ENCODE results near the gene FRMD6.

FRMD6 gene

DNA sequence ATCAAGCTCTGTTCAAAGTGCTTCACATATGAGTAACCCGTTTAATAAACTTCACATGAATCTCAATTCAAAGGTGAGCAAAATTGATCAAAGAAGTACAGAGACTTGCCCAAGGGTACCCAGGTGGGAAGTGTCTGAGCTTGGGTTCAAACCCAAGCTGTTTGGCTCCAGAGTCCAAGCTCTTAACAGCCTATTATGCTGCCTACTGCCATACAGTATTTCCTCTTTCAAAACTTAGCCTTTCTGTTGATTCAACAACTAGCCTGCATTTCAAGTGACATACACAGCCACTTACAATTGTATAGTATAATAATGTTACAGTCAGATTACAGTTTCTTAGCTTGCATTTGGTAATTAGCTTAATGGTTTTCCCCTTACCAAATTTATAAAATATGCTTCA is 29.7 kb downstream of the FRMD6 start:
- TF ChIP-seq, protein P1, sequence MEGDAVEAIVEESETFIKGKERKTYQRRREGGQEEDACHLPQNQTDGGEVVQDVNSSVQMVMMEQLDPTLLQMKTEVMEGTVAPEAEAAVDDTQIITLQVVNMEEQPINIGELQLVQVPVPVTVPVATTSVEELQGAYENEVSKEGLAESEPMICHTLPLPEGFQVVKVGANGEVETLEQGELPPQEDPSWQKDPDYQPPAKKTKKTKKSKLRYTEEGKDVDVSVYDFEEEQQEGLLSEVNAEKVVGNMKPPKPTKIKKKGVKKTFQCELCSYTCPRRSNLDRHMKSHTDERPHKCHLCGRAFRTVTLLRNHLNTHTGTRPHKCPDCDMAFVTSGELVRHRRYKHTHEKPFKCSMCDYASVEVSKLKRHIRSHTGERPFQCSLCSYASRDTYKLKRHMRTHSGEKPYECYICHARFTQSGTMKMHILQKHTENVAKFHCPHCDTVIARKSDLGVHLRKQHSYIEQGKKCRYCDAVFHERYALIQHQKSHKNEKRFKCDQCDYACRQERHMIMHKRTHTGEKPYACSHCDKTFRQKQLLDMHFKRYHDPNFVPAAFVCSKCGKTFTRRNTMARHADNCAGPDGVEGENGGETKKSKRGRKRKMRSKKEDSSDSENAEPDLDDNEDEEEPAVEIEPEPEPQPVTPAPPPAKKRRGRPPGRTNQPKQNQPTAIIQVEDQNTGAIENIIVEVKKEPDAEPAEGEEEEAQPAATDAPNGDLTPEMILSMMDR (IDR thresholded peaks at IDR 0.05) = no peak
- no peak for TF ChIP-seq ZFX (IDR thresholded peaks at IDR 0.05; ENCODE audit: borderline replicate concordance)
- H3K27ac ChIP-seq = no peak overlapping the region

DNA sequence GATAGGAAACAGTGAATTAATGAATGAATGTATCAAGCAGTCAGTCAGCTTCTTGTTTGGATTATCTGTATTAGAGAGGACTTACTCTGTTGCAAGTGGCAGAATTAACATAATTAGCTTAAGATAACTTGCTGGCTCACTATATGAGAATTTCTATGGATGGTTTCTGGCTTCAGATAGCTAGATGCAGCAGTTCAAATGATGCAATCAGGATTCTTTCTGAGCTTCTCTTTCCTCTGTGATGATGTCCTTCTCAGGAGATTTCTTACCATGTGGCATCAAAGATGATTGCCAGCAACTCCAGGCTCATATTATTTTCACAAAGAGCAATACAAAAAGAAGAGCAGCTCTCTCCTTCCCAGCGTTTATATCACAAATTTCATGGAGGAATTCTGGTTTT is 30.7 kb downstream of the FRMD6 start:
- no peak overlapping the region for H3K27ac ChIP-seq
- TF ChIP-seq, protein P1 (IDR thresholded peaks at IDR 0.05) = no peak
- no peak for TF ChIP-seq ZFX (IDR thresholded peaks at IDR 0.05; ENCODE audit: borderline replicate concordance)

DNA sequence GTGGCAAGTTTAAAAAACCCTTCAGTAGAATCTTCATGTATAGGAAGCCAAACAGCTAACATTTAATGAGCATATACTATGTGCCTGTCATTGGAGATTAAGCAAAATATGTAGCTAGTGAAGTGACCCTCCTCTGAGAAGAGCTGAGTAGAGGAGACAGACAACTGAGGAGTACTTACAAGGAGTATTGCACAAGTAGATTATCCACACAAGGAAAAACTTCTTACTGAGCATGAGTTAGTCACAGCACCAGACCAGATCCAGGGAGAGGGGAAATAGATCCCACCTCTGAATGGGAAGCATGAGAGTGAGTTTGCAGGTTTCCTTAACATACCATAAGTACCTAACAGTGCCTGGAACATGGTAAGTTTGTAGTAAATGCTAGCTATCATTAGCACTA is 33.0 kb downstream of the FRMD6 start:
- no peak overlapping the region for H3K27ac ChIP-seq
- no peak for TF ChIP-seq ZFX (IDR thresholded peaks at IDR 0.05; ENCODE audit: borderline replicate concordance)
- TF ChIP-seq, protein P1 (IDR thresholded peaks at IDR 0.05) = no peak

DNA sequence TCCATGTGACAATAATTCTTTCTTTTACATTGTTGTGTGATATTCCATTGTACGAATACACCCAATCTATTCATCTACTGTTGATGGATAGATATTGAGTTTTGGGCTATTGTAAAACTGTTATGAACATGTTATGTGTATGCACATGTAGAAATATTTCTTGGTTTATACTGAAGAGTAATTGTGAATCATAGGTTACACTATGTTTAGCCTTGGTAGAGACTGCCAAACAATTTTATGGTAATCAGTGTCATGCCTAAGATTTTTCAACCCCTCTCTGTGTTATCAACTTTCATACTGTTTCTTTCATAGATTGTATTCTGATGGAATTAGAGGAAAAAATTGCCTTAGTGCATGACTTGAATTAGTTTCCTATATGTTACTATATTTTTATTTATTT is 39.5 kb downstream of the FRMD6 start:
- TF ChIP-seq, protein P1 (IDR thresholded peaks at IDR 0.05) = no peak
- TF ChIP-seq ZFX (IDR thresholded peaks at IDR 0.05; ENCODE audit: borderline replicate concordance) = no peak
- no peak overlapping the region for H3K27ac ChIP-seq

DNA sequence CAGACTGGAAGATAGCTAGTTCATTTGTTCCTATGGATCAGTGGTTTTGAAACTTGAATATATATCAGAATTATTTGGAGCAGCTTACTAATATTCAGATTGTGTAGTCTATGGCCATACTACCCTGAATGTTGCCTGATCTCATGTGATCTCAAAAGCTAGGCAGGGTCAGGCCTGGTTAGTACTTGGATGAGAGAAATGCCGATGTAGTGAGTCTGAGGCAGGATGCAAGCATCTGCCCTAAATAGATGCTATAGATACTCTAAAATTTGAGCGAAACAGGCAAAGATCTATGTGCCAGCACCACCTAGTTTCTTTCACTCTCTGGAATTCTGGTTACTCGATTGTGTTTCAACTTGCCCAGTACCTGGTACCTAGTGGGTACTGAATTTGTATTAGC is 40.9 kb downstream of the FRMD6 start:
- H3K27ac ChIP-seq = no peak overlapping the region
- TF ChIP-seq ZFX (IDR thresholded peaks at IDR 0.05; ENCODE audit: borderline replicate concordance) = no peak
- TF ChIP-seq, protein P1 (IDR thresholded peaks at IDR 0.05) = no peak

DNA sequence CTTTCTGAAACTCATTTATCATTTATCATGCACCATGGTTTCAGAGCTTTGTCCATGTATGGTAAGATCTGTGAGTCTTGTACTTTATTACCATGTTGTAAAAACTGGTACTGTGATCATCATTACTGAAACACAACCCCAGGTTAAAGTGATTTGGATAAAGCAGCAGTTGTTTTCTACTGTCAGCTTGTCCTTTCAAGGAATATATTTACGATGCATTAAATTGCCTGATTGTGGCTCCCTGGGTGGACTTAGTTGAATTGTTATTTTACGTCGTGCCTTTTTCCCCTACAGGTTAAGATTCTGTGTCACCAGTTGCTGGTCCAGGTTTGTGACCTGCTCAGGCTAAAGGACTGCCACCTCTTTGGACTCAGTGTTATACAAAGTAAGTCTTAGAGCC is 46.1 kb downstream of the FRMD6 start:
- TF ChIP-seq, protein P1 (IDR thresholded peaks at IDR 0.05) = no peak
- no peak for TF ChIP-seq ZFX (IDR thresholded peaks at IDR 0.05; ENCODE audit: borderline replicate concordance)
- H3K27ac ChIP-seq = no peak overlapping the region

DNA sequence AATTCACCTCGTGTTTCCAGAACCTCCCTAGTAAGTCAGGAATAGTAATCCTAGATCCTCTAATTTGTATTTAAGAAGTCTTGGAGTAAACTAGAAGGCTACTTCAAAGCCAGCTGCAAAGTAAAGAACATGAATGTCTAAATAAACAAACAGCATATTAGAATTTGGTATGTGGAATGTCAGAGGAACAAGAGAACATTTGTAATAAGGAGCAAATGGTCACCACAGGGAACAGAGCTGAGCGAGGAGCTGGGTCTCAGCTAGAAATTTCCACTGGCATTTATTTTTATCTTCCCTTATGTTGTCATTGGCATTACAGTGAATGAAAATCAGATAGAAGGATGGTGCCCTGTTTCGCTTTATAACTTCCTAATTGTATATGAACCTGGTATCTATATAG is 50.2 kb downstream of the FRMD6 start:
- no peak overlapping the region for H3K27ac ChIP-seq
- TF ChIP-seq, protein P1 (IDR thresholded peaks at IDR 0.05) = no peak
- TF ChIP-seq ZFX (IDR thresholded peaks at IDR 0.05; ENCODE audit: borderline replicate concordance) = no peak

Measured in 22Rv1 (cell line).